ENCODE measurements around the gene CGNL1.

The CGNL1 gene

DNA sequence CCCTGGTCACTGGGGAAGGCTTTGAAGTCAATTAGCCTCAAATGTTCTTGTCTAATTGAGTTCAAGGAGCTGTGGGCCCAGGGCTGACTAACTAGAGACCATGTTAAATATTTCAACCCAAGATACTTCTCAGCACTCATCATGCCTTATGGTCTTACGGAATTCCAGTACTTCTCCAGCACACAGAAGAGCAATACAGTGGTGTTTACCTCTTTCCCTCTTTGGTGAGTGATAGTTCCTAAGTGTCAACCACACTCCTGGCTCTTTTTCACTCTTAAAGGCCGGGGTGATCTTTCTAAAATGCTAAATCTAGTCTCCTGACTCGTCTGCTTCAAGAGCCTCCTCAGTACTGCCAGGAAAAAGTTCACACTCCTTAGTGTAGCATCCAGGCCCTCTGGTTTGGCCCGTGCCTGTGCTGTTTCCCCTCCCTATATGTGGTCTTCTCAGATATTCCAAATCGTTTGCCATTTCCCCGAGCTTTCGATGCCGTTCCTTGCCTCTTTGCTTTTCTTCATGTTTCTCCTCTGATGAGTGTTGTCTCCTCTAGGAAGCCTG is 220.1 kb downstream of the CGNL1 start:
- H3K9ac ChIP-seq (ENCODE audit: low read length), result no peak overlapping the region
- no peak overlapping the region for H3K4me3 ChIP-seq (ENCODE audit: low read depth, low read length, poor library complexity, severe bottlenecking)
- no peaks in the 10 kb centered on the region for H3F3A ChIP-seq (ENCODE audit: insufficient read depth, low read length)
- no peak overlapping the region for H2AFZ ChIP-seq (ENCODE audit: low read length)
- no peaks in the 10 kb centered on the region for H3K9me3 ChIP-seq (ENCODE audit: low read length)
- no peaks in the 10 kb centered on the region for H3K36me3 ChIP-seq (ENCODE audit: insufficient read depth, low read length)
- H3K9me2 ChIP-seq (ENCODE audit: low read depth, low read length), result no peaks in the 10 kb centered on the region
- no peaks in the 10 kb centered on the region for H3K27me3 ChIP-seq (ENCODE audit: insufficient read depth, low read length)
- no peaks in the 10 kb centered on the region for H3K4me1 ChIP-seq (ENCODE audit: insufficient read depth, low read length, severe bottlenecking)
- no peak overlapping the region for H3K4me2 ChIP-seq (ENCODE audit: low read length)
- no peak overlapping the region for H3K27ac ChIP-seq (ENCODE audit: low read depth, low read length, poor library complexity, severe bottlenecking)
- no peaks in the 10 kb centered on the region for H3K79me2 ChIP-seq (ENCODE audit: insufficient read depth, low read length)
- no peaks in the 10 kb centered on the region for H4K20me1 ChIP-seq (ENCODE audit: insufficient read depth, low read length)
- TF ChIP-seq, protein P1, sequence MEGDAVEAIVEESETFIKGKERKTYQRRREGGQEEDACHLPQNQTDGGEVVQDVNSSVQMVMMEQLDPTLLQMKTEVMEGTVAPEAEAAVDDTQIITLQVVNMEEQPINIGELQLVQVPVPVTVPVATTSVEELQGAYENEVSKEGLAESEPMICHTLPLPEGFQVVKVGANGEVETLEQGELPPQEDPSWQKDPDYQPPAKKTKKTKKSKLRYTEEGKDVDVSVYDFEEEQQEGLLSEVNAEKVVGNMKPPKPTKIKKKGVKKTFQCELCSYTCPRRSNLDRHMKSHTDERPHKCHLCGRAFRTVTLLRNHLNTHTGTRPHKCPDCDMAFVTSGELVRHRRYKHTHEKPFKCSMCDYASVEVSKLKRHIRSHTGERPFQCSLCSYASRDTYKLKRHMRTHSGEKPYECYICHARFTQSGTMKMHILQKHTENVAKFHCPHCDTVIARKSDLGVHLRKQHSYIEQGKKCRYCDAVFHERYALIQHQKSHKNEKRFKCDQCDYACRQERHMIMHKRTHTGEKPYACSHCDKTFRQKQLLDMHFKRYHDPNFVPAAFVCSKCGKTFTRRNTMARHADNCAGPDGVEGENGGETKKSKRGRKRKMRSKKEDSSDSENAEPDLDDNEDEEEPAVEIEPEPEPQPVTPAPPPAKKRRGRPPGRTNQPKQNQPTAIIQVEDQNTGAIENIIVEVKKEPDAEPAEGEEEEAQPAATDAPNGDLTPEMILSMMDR (IDR thresholded peaks at IDR 0.05; ENCODE audit: low read length), result no peak

- H3K9me2 ChIP-seq (ENCODE audit: low read depth, low read length), result no peaks in the 10 kb centered on the region
- no peaks in the 10 kb centered on the region for H3K9me3 ChIP-seq (ENCODE audit: low read length)
- H2AFZ ChIP-seq (ENCODE audit: low read length), result no peak overlapping the region
- H3K4me1 ChIP-seq (ENCODE audit: insufficient read depth, low read length, severe bottlenecking), result no peaks in the 10 kb centered on the region
- no peaks in the 10 kb centered on the region for H3K36me3 ChIP-seq (ENCODE audit: insufficient read depth, low read length)
- H4K20me1 ChIP-seq (ENCODE audit: insufficient read depth, low read length), result no peaks in the 10 kb centered on the region
- no peaks in the 10 kb centered on the region for H3F3A ChIP-seq (ENCODE audit: insufficient read depth, low read length)
- TF ChIP-seq, protein P1 (IDR thresholded peaks at IDR 0.05; ENCODE audit: low read length), result no peak
- no peak for TF ChIP-seq EZH2 (IDR thresholded peaks at IDR 0.05; ENCODE audit: borderline replicate concordance, low read length)
- no peaks in the 10 kb centered on the region for H3K27me3 ChIP-seq (ENCODE audit: insufficient read depth, low read length)
- no peaks in the 10 kb centered on the region for H3K79me2 ChIP-seq (ENCODE audit: insufficient read depth, low read length)
- H3K27ac ChIP-seq (ENCODE audit: low read depth, low read length, poor library complexity, severe bottlenecking), result no peak overlapping the region
- H3K9ac ChIP-seq (ENCODE audit: low read length), result no peak overlapping the region
- no peak overlapping the region for H3K4me3 ChIP-seq (ENCODE audit: low read depth, low read length, poor library complexity, severe bottlenecking)
- no peak overlapping the region for H3K4me2 ChIP-seq (ENCODE audit: low read length)
These were observed 220.7 kb downstream of the CGNL1 start for GRCh38 chr15:57596978-57597377.

- Histone ChIP-seq H3K36me3 (ENCODE audit: insufficient read depth, low read length) (no peaks in the 10 kb centered on the region), H3K4me2 (ENCODE audit: low read length) (no peak overlapping the region), H3K27ac (ENCODE audit: low read depth, low read length, poor library complexity, severe bottlenecking) (no peak overlapping the region), H3K79me2 (ENCODE audit: insufficient read depth, low read length) (no peaks in the 10 kb centered on the region), H3K9ac (ENCODE audit: low read length) (no peak overlapping the region), H3K9me2 (ENCODE audit: low read depth, low read length) (no peaks in the 10 kb centered on the region), H4K20me1 (ENCODE audit: insufficient read depth, low read length) (no peaks in the 10 kb centered on the region), H3F3A (ENCODE audit: insufficient read depth, low read length) (no peaks in the 10 kb centered on the region), H3K4me3 (ENCODE audit: low read depth, low read length, poor library complexity, severe bottlenecking) (no peak overlapping the region), H2AFZ (ENCODE audit: low read length) (no peak overlapping the region), H3K27me3 (ENCODE audit: insufficient read depth, low read length) (no peaks in the 10 kb centered on the region), H3K4me1 (ENCODE audit: insufficient read depth, low read length, severe bottlenecking) (no peaks in the 10 kb centered on the region), H3K9me3 (ENCODE audit: low read length) (no peaks in the 10 kb centered on the region)
- no peak for TF ChIP-seq EZH2 (IDR thresholded peaks at IDR 0.05; ENCODE audit: borderline replicate concordance, low read length)
- TF ChIP-seq, protein P1 (IDR thresholded peaks at IDR 0.05; ENCODE audit: low read length), result no peak
These were observed 221.1 kb downstream of the CGNL1 start for GRCh38 chr15:57597431-57597830.
